Hepatocyte (in vitro differentiated cells): ENCODE measurements around the gene FCRL1. TPM values are rescaled to one million over a fixed set of nuclear protein-coding genes. Genes with fewer than 3 reads are reported as not detected.
A peak's percentile ranks its signal among the peaks of the same experiment; 100 is the strongest.

Experiments
- DNase-seq: peaks from one replicate; pipeline ENCODE4 v3.0.0-alpha.2; 2016; ENCODE audit warnings: low spot score
- H2AFZ ChIP-seq: fragments of 200-600 bp; sonication (generic); 2 replicates; pipeline ENCODE4 v1.6.0; 2016; ENCODE audit warnings: antibody characterized with exemption, mild to moderate bottlenecking
- H3K27ac ChIP-seq: fragments of 200-600 bp; sonication (generic); 2 replicates; pipeline ENCODE4 v1.5.1; 2016; ENCODE audit warnings: mild to moderate bottlenecking
- H3K27me3 ChIP-seq: fragments of 200-600 bp; sonication (generic); 2 replicates; pipeline ENCODE4 v1.6.1; 2016
- H3K36me3 ChIP-seq: fragments of 200-600 bp; sonication (generic); replicated peaks from 2 replicates; pipeline ENCODE4 v1.5.1; 2016; ENCODE audit warnings: low read depth; ENCODE audit not compliant: insufficient read depth
- H3K4me1 ChIP-seq: fragments of 200-600 bp; sonication (generic); 2 replicates; pipeline ENCODE4 v1.5.1; 2016; ENCODE audit warnings: mild to moderate bottlenecking, moderate library complexity; ENCODE audit not compliant: insufficient read depth
- H3K4me2 ChIP-seq: fragments of 200-600 bp; sonication (generic); 2 replicates; pipeline ENCODE4 v1.6.0; 2016
- H3K4me3 ChIP-seq: fragments of 200-600 bp; sonication (generic); 2 replicates; pipeline ENCODE4 v1.5.1; 2016; ENCODE audit warnings: mild to moderate bottlenecking
- H3K79me2 ChIP-seq: fragments of 200-600 bp; sonication (generic); 2 replicates; pipeline ENCODE4 v1.6.0; 2017; ENCODE audit warnings: mild to moderate bottlenecking
- H3K9me2 ChIP-seq: fragments of 200-600 bp; sonication (generic); replicated peaks from 2 replicates; pipeline ENCODE4 v1.6.0; 2017; ENCODE audit warnings: mild to moderate bottlenecking; ENCODE audit not compliant: insufficient read depth
- H3K9me3 ChIP-seq: fragments of 200-600 bp; sonication (generic); 2 replicates; pipeline ENCODE4 v1.5.1; 2016; ENCODE audit warnings: low read depth, mild to moderate bottlenecking
- H4K20me1 ChIP-seq: fragments of 200-600 bp; sonication (generic); 2 replicates; pipeline ENCODE4 v1.6.0; 2016; ENCODE audit warnings: mild to moderate bottlenecking; ENCODE audit not compliant: insufficient read depth, poor library complexity, severe bottlenecking
- EZH2 ChIP-seq: fragments of 200-600 bp; sonication (generic); IDR thresholded peaks from 2 replicates; pipeline ENCODE4 v1.6.1; 2016; ENCODE audit warnings: antibody characterized with exemption, mild to moderate bottlenecking, borderline replicate concordance
- EZH2phosphoT487 ChIP-seq: fragments of 200-600 bp; sonication (generic); IDR thresholded peaks from one replicate; pipeline ENCODE4 v1.6.1; 2018; ENCODE audit warnings: antibody characterized with exemption, mild to moderate bottlenecking, low read depth, moderate library complexity; ENCODE audit not compliant: unreplicated experiment, severe bottlenecking
- WGBS: methylation state at CpG from one replicate; pipeline ENCODE4 v1.1.6; 2016; ENCODE audit warnings: low lambda C conversion rate; ENCODE audit errors: missing lambda C conversion rate; 5-methylcytosine and 5-hydroxymethylcytosine counted together
- polyA plus RNA-seq: library from polyadenylated mRNA; unstranded; fragments of >200 nt; fragmentation: Nextera tagmentation; extraction: Ambion mirVana; gene quantifications from 2 replicates; pipeline ENCODE4 v1.2.1, GENCODE V29; 2016
- total RNA-seq: library from RNA; depleted of rRNA; stranded (reverse); fragments of >200 nt; gene quantifications from 2 replicates; pipeline ENCODE4 v1.2.3, GENCODE V29; 2014
- TF ChIP-seq, protein P1 (sequence below): fragments of 200-600 bp; sonication (generic); IDR thresholded peaks from 2 replicates; pipeline ENCODE4 v1.5.1; 2016; ENCODE audit warnings: antibody characterized with exemption, mild to moderate bottlenecking; ENCODE audit not compliant: poor library complexity

FCRL1 gene
- total and polyA plus RNA-seq, 2 experiments from 2014 or later, result not detected

DNA sequence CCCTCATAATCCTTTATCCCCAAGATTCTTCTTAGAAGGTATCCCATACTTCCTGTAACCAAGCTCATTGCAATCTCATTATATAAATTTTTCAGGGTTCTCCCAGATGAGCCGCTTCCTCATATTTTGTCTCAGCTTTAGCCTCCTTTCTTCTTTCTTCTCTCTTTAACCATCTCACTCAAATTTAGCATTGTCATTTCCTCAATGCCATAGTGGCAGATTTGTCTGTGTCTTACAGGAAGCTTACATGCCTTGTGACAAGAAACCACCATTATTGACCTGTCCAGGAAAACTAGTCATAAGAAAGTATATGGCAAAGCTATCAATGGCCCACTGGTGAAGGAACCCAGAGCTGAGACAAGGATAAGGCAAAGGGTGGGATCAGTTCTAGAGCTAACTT, 37.0 kb downstream of the FCRL1 start:
- Histone ChIP-seq H3K27me3 (no peaks in the 10 kb centered on the region), H3K4me2 (no peak overlapping the region), H3K36me3 (no peaks in the 10 kb centered on the region), H3K9me3 (no peaks in the 10 kb centered on the region), H3K79me2 (no peaks in the 10 kb centered on the region), H3K4me3 (no peak overlapping the region), H4K20me1 (no peaks in the 10 kb centered on the region), H2AFZ (no peak overlapping the region), H3K4me1 (no peaks in the 10 kb centered on the region), H3K27ac (no peak overlapping the region), H3K9me2 (no peaks in the 10 kb centered on the region)
- TF ChIP-seq EZH2phosphoT487 (no peak), EZH2 (no peak)
- TF ChIP-seq, protein P1, sequence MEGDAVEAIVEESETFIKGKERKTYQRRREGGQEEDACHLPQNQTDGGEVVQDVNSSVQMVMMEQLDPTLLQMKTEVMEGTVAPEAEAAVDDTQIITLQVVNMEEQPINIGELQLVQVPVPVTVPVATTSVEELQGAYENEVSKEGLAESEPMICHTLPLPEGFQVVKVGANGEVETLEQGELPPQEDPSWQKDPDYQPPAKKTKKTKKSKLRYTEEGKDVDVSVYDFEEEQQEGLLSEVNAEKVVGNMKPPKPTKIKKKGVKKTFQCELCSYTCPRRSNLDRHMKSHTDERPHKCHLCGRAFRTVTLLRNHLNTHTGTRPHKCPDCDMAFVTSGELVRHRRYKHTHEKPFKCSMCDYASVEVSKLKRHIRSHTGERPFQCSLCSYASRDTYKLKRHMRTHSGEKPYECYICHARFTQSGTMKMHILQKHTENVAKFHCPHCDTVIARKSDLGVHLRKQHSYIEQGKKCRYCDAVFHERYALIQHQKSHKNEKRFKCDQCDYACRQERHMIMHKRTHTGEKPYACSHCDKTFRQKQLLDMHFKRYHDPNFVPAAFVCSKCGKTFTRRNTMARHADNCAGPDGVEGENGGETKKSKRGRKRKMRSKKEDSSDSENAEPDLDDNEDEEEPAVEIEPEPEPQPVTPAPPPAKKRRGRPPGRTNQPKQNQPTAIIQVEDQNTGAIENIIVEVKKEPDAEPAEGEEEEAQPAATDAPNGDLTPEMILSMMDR, result no peak
- 100% methylated on average over 1 of the region's 1 CpG for whole genome bisulfite sequencing
- no peak for DNase-seq

DNA sequence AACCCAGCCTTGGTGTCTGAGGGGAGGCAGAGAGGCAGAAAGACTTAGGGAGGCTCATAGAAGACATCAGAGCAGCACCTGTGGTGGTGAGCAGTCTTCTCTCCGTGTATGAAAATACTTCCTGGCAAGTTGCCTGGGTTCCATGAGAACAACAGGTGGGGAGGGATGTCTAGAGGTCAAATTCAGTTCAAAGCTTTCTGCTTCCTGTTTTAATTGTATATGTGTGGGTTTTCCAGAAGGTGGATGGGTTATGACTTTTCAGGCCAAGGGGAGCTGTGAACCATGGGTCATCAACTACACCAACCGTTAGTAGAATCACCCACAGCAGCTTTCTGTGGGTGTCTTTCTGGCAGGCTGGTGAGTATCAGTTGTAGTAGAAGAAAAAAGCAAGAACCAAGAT, 38.9 kb downstream of the FCRL1 start:
- Histone ChIP-seq H3K79me2 (no peaks in the 10 kb centered on the region), H3K27ac (no peak overlapping the region), H3K9me2 (no peaks in the 10 kb centered on the region), H3K9me3 (no peaks in the 10 kb centered on the region), H2AFZ (no peak overlapping the region), H3K27me3 (no peaks in the 10 kb centered on the region), H3K36me3 (no peaks in the 10 kb centered on the region), H3K4me3 (no peak overlapping the region), H3K4me1 (no peaks in the 10 kb centered on the region), H4K20me1 (no peaks in the 10 kb centered on the region), H3K4me2 (no peak overlapping the region)
- TF ChIP-seq, protein P1, result no peak
- no peak for TF ChIP-seq EZH2
- no peak for TF ChIP-seq EZH2phosphoT487
- DNase-seq, result no peak
- WGBS, result 81% methylated on average over 2 of the region's 2 CpGs

DNA sequence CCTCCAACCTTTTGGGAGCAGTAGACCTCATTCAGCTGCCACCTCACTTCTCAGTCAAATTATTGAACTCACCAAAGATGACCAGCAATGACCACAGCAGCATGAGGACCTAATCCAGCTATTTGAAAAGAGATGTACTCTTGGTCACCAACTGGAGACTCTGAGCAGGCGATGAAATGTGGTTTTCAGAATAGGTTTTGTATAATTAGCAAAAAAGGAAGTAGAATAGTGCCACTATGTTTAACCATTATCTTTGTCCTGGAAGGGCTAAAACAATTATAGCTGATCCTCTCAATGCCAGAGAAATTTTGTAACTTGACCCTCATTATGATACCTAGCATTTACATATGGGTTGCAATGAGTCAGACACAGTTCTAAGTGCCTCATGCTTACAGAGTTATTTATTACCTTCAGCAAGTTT, 42.9 kb downstream of the FCRL1 start, which contains the start of gene FCRL2:
Gene FCRL2, minus strand, starts transcription at position 162 of the 421 bp plus-strand sequence. Its CDS starts 59 bp downstream, at position 103.
- 97% methylated on average over 1 of the region's 1 CpG for WGBS
- Histone ChIP-seq H3K36me3 (no peaks in the 10 kb centered on the region), H3K9me3 (no peaks in the 10 kb centered on the region), H3K27ac (peak within 1 kb of the TSS; percentile 52), H3K27me3 (no peaks in the 10 kb centered on the region), H3K4me1 (no peaks in the 10 kb centered on the region), H2AFZ (no peak within 1 kb of the TSS), H4K20me1 (no peaks in the 10 kb centered on the region), H3K79me2 (no peaks in the 10 kb centered on the region), H3K9me2 (no peaks in the 10 kb centered on the region), H3K4me2 (no peak within 1 kb of the TSS), H3K4me3 (no peak within 1 kb of the TSS)
- TF ChIP-seq EZH2phosphoT487 (no peak), EZH2 (no peak)
- TF ChIP-seq, protein P1, result no peak
- DNase-seq, result no peak
